GM21723 (cell line): ENCODE data around the gene DPH7.
A peak's percentile ranks its signal among the peaks of the same experiment; 100 is the strongest.
"Not testable (repeated sequence)": the region's sequence is repeated elsewhere in the genome, so short reads cannot be mapped to it uniquely, and the experiment has no call there.

Source experiments
- ATAC-seq: cut with Tn5 transposase; IDR thresholded peaks from one replicate; pipeline ENCODE4 v1.9.1; 2021; ENCODE audit warnings: mild to moderate bottlenecking, moderate library complexity; ENCODE audit not compliant: unreplicated experiment

Gene DPH7

GRCh38 chr9:137578518-137579258 is at the start of gene DPH7:
DPH7 (minus strand) TSS chr9:137578925; CDS start chr9:137578777, 148 bp downstream.
- peak; percentile 89 for ATAC-seq

- not testable (repeated sequence) for ATAC-seq
Observed at GRCh38 chr9:137627406-137627805, 48.7 kb upstream of the DPH7 start.

DNA sequence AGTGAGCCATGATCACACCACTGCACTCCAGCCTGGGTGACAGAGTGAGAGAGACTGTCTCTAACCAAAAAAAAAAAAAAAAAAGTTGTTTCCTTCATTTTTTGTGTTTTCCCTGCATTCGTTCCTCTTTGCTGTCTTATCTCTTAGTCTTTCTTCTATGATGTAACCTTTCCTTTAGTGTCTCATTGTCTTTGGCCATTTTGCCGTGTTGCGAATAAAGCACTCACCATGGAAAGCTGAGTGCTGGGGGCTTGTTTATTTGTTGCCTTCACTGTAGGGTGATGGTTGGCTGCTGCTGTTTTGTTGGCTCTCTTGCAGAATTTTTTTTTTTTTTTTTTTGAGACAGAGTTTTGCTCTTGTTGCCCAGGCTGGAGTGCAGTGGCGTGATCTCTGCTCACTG is 47.7 kb upstream of the DPH7 start:
- ATAC-seq, result no peak

- ATAC-seq, result not testable (repeated sequence)
Observed at GRCh38 chr9:137622211-137622610, 43.5 kb upstream of the DPH7 start.

DNA sequence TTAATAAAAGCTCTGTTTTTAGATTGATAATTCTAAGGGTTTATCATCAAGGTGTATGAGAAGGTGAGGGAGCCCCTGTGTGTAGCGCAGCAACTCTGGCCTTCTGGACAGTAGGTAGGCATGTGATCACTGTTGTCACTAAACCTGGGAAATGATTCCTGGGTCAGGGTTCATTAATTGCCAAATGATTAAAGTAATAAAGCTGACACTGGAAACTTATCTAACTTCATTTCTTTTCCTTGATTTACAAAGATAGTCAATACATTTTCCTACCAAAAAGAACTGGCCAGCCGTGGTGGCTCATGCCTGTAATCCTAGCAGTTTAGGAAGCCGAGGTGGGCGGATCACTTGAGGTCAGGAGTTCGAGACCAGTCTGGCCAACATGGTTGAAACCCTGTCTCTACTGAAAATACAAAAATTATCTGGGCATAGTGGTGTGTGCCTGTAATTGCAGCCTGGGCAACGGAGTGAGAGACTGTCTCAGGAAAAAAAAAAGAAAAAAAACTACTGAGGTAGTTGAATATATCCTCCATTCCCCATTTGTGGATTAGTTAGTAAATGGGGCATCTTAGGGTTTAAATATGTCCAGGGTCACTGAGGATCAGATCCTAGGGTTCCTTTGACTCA is 42.5 kb upstream of the DPH7 start:
- no peak for ATAC-seq

DNA sequence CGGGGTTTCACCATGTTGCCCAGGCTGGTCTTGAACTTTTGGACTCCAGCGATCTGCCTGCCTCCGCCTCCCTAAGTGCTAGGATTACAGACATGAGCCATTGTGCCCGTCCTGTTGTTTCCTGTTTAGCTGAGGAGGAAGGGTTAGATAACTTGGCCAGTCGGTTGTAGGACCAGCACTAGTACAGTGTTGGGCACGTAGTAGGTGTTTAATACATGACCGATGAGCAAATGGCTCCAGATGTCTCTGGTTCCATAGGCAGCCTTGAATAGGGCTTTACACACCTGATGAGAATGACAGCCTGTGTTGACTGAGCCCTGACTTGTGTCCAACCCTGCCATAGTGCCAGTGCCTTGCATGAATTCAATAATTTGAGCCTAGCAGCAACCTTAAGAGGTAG is 41.9 kb upstream of the DPH7 start:
- no peak for ATAC-seq

GRCh38 chr9:137620048-137620405 is 41.3 kb upstream of the DPH7 start:
- ATAC-seq, result no peak

GRCh38 chr9:137619240-137620047 is 40.7 kb upstream of the DPH7 start:
- ATAC-seq, result peak; percentile 15

GRCh38 chr9:137618105-137619067 is 39.7 kb upstream of the DPH7 start, which contains the start of gene EHMT1:
EHMT1 (plus strand) TSS chr9:137619005; CDS start chr9:137619029, 24 bp downstream.
- peak; percentile 60 for ATAC-seq

GRCh38 chr9:137615387-137615871 is 36.7 kb upstream of the DPH7 start:
- ATAC-seq, result no peak

DNA sequence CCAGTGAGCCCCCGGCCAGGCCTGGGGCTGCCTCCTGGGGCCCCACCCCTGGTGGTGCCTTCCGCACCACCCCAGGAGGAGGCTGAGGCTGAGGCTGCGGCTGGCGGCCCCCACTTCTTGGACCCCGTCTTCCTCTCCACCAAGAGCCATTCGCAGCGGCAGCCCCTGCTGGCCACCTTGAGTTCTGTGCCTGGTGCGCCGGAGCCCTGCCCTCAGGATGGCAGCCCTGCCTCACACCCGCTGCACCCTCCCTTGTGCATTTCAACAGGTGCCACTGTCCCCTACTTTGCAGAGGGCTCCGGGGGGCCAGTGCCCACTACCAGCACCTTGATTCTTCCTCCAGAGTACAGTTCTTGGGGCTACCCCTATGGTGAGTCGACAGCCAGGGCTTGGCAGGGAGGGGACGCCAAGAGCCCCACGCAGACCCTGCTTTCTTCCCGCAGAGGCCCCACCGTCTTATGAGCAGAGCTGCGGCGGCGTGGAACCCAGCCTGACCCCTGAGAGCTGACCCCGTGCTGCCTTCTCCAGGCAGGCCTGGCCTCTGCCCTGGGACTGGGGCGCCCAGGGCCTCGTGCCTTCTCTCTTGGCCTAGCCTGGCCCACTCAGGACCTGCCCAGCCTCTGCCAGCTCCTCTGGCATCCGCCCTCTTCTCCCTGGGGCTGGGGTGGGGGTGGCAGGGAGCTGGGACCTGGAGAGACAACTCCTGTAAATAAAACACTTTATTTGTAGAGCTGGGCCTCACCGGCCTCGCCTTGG is 36.1 kb upstream of the DPH7 start:
- no peak for ATAC-seq

DNA sequence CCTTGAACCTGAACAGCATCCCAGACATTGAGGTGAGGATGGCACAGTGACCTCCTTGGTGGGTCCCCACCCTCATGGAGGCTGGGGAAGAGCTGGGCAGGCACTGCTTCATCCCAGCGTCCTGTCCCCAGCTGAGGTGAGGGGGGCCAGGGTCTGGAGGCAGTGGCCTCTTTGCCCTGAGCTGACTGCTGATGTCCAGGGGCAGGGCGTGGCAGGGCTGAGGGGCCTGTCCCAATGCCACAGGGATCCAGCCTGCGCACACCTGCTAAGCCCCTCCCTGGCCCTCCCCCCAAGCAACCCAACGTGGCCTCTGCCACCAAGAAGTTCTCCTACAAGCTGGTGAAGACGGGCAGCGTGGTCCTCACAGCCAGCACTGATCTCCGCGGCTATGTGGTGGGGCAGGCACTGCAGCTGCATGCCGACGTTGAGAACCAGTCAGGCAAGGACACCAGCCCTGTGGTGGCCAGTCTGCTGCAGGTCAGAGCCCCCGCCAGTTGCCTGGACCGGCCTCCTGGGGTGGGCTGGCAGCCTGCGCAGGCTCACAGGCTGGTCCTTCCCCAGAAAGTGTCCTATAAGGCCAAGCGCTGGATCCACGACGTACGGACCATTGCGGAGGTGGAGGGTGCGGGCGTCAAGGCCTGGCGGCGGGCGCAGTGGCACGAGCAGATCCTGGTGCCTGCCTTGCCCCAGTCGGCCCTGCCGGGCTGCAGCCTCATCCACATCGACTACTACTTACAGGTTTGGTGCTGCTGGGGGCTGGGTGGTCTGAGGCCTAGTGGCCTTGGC is 35.2 kb upstream of the DPH7 start:
- ATAC-seq, result no peak

DNA sequence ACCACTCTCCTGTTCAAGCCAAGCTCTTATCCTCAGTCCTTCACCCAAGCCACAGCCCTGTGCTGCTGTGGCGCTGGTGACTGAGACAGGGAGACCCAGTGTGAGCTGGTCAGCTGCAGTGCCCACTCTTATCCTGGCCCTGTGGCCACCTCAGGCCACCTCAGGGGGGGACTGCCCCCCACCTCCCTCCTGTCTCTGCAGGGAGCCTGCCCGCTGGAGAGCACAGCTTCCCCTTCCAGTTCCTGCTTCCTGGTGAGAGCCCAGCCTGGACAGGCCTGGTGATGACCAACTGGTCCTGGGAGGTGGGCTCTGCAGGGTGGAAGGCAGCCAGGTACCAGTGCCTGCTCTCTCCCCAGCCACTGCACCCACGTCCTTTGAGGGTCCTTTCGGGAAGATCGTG is 34.5 kb upstream of the DPH7 start:
- no peak for ATAC-seq

- ATAC-seq, result no peak
Observed at GRCh38 chr9:137612741-137613142, 34.0 kb upstream of the DPH7 start.

- ATAC-seq, result no peak
Observed at GRCh38 chr9:137611623-137612609, 33.2 kb upstream of the DPH7 start.

GRCh38 chr9:137610944-137611343 is 32.2 kb upstream of the DPH7 start:
- no peak for ATAC-seq

DNA sequence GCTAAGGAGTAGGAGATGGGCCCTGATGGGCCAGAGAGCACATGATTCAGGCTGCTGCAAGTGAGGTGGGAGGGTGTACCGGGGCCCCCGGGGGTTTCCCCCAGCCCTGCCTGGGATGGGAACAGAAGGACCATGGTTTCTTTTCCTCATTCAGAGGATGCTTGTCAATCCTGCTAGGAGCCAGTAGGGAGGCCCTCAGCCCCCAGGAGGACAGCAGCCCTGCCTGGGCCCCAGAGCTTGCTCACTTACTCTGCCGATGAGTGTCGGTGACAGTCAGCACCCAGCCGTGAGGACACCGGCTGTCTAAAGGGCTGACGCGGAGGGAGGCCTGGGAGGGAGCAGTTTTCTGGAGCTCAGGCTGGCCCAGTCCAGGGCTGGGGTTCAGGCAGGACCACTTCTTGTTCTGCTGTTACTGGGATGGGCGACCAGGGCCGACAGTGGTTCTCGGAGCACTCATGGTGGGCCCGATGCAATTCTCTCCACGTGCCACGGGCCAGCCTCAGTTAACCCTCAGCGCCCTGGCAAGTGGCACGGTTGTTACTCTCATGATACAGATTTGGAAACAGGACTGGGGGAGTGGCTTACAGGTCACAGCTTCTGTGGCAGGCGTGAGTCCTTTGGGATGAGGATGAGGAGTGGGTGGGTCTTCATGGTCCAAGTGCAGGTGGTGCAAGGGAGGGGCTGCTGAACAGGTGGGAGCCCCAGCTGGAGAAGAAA is 28.6 kb upstream of the DPH7 start:
- ATAC-seq, result no peak
